ENCODE data around the gene ANK2.
A peak's percentile ranks its signal among the peaks of the same experiment; 100 is the strongest.

ANK2 gene

DNA sequence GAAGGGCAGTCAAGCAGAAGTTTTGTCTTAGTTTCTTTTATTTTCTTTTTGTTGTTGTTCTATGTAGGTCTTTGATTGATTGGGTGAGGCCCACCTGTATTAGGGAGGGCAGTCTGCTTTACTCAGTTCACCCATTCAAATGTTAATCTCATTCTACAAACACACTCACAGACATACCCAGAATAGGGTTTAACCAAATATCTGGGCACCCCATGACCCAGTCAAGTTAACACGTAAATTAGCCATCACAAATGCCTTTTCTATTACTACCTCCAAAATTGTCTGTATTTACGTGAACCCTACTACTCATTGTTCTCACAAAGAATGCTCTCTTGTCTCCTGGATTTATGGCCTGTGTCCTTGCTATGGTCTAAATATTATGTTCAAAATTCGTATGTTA, 339.7 kb downstream of the ANK2 start:
- no peak for DNase-seq

- no peak for DNase-seq
Observed at GRCh38 chr4:113390850-113391249, 341.4 kb downstream of the ANK2 start.

DNA sequence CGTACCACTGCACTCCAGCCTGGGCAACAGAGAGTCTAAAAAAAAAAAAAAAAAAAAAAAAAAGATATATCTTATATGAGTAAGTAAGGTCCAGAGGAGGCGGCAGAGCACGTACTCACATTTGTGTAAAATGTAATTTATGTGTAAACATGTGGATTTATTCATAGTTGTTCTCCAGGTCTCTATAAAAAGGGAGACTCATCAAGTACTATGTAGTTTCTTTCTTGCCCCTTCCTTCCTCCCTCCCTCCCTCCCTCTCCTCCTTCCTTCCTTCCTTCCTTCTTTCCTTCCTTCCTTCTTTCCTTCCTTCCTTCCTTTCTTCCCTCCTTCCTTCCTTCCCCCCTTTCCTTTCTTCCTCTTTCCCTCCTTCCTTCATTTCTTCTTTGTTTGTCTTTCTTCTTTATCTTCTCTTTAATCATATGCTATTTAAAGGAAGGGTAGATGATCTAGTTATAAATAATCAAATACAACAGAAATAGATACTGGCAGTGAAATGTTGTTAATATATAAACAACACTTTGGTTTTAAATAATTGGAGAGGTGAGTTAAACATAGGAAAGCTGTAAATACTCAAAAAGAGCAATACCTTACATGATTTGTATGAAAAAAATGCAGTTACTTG, 344.8 kb downstream of the ANK2 start:
- DNase-seq: no peak

- peak in 43 of 56 donors; percentile 2 to 82 (median 28) for DNase-seq
Observed at GRCh38 chr4:113394730-113395530, 345.5 kb downstream of the ANK2 start.

- DNase-seq: no peak
Observed at GRCh38 chr4:113397114-113397701, 347.8 kb downstream of the ANK2 start.

GRCh38 chr4:113398441-113399143, 349.1 kb downstream of the ANK2 start:
- DNase-seq: no peak

- no peak for DNase-seq
Observed at GRCh38 chr4:113404167-113404571, 354.7 kb downstream of the ANK2 start.

DNA sequence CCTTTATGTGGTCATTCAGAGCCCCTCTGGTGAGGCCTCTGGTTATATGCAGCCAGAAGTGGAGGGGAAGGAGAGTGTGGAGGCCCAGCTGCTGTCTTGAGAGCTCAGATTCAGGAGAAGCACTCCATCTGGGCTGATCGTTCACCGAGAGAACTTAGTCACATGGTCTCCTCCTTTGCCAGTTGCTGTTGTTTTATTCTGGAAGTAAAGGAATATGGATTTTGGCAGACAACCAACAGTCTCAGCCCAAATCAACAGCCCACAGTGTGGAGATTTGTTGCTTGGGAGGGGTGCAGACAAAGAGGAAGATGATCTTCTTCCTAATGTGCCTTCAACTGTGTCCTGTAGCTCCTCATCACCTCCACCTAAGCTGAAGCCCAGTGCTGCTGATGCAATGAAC, 355.4 kb downstream of the ANK2 start:
- peak in 1 of 56 donors; percentile 20 for DNase-seq

DNA sequence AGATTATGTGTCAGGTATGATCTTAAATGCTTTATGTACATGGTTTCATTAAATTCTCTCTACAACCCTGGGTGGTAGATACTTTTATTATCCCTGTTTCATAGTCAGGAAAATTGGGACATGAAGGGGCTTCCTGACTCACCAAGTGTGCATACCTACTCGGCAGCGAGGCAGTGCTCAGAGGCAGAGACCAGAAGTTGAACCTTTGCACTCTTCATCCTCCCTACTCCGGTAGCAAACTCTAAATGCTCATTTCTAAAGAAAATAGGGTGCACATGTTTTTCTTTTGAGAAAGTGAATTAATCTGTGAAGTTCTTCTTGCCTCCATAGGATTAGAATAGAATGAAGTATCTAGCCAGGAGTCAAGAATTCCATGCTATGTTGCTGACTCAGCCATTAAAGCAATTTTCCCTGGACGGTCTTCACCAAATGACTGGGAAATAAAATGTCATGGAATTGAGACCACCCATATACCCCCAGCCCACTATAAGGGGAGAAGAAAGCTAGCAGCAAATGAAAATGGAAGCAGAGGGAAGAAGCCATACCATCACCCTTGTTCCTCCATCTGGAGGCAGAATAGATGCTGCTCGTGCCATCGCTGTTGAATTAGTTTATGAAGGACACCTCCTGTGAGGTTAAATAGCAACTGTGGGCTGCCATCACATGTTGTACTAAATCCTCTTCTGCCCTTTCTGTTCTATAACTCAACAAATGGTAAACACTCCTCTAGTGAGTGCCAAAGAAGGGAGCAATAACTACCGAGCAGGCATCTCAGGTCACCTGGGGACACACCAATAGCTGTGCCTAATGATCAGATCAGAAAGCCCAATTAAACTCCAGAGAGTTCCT, 356.6 kb downstream of the ANK2 start:
- no peak for DNase-seq

GRCh38 chr4:113406723-113407016, 357.2 kb downstream of the ANK2 start:
- no peak for DNase-seq

DNA sequence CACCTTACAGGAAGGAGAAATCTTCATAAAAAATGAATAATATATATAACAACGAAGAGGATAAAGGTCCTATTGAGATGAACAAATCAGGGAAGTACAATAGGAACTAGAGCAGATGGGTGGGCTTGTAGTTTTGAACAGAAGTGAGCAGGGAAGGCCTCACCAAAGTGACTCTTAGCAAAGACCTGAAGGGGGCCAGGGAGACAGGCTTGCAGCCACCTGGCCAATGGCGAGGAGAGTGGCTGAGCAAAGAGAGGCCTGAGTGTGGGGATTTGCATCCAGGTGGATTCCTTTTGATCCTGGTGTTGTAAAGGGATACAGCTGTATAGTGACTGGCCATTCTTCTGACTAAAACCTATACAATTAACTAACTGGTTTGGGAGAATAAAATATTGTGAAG, 358.0 kb downstream of the ANK2 start:
- DNase-seq: no peak

DNA sequence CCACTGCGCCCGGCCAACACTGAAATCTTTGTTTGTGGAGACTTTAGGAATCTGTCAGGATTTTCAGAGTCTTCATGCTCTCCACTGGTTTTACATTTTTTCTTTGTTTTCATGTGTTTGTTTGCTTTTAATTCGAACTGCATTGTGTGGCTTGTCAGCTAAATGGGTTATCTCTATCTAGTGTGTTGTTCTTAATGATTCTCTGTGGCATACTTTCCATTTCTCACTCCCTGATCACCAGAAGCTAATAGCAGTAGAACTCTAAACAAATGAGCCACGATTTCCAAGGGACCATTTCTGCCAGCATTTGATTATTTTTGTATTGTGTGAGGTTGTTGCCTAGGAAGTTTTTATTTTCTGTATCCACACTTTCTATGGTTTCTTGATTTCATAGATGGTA, 359.7 kb downstream of the ANK2 start:
- DNase-seq: no peak

DNA sequence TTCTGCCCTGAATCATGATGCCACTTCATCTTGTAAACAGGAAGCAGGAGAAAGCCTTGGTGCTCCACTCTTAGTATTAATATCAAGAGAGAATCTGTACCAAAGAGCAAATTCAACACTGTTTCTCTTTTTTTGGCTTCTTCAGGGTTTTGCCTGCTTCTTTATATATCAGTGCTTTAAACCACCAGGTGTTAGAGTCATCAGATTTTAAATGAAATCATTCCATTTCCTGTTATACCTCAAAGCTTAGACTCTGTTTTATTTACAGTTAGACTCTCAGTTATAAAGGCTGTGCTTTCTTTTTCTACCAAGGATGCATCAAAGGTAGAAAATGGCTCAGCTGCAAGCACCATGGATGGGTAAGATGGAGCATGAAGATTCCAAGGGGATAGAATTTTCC, 361.2 kb downstream of the ANK2 start:
- DNase-seq: no peak

DNA sequence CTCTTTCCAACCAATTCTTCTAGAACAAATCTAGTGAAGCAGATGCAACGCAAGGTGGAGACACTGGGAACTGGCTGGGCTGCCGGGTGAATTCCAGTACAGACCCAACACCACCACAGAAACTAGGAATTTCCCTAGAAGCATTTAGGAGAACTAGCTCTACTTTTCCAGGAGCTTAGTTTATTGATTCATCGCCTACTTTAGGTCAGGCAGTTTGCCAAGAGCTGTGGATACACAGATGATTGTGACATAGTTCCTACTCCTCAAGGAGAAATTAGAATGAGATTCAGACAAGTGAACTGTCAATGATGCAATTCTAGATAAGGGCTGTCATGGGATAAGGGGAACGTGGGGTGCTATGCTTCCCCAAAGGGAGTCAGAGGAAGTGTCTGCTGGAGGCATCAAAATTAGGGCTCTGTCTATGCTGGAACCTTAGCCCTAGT, 362.1 kb downstream of the ANK2 start:
- DNase-seq: peak in 1 of 56 donors; percentile 17

GRCh38 chr4:113419631-113420030, 370.2 kb downstream of the ANK2 start:
- DNase-seq: no peak

DNA sequence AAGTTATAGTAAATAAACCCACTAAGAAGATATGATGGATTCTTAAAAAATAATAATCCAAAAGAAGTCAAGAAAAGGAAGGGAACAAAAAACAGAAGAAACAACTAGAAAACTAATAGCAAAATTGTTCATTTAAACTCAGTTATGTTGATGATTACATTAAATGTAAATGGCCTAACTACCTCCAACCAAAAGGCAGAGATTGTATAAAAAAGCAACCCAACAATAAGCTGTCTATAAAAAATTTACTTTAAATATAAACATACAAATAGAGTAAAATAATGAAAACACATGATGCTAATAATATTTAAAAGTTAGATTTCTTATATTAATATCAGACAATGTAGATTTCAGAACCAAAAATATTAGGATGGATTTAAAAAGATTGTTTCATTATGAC, 371.5 kb downstream of the ANK2 start:
- no peak for DNase-seq

DNA sequence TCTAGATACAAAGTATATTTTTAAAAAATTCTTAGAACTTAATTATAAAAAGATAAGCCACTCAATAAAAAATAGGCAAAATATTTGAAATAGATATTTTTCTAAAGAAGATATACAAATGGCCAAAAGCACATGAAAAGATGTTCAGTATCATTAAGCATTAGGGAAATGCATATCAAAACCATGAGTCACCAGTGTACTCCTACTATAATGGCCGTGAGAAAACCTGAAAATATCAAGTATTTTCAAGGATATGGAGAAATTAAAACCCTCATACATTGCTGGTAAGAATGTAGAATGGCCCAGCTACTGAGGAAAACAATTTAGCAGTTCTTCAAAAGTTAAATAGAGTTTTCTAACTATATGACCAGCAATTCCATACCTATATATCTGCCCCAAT, 374.2 kb downstream of the ANK2 start:
- DNase-seq: no peak

GRCh38 chr4:113433116-113433515, 383.7 kb downstream of the ANK2 start:
- DNase-seq: no peak

Data from amygdala (tissue), 56 donors.